Tibial nerve (tissue), 3 donors: ENCODE data around the gene TTLL3.

Experiments used
- CTCF ChIP-seq, 5 experiments: fragments of 200-600 bp in 3 of 5; fragments of 450-650 bp in 2 of 5; sonication (generic) in 3 of 5; IDR thresholded peaks; one replicate each; pipeline ENCODE4 v1.5.1; 2016 to 2019; ENCODE audit warnings: antibody characterized with exemption in 5 of 5, mild to moderate bottlenecking in 3 of 5, moderate library complexity in 2 of 5
- POLR2A ChIP-seq, 2 donors: fragments of 450-650 bp; IDR thresholded peaks; one replicate each; pipeline ENCODE4 v1.6.1; 2017; ENCODE audit warnings: antibody characterized with exemption in 2 of 2, mild to moderate bottlenecking in 2 of 2, moderate library complexity in 2 of 2

- TF ChIP-seq CTCF (IDR thresholded peaks at IDR 0.05): no peak
- no peak for TF ChIP-seq POLR2A (IDR thresholded peaks at IDR 0.05)
Observed at GRCh38 chr3:9797196-9797945, 12.7 kb upstream of the TTLL3 start.
